ENCODE data around the gene CAPN13. TPM values are rescaled to one million over a fixed set of nuclear protein-coding genes. Genes with fewer than 3 reads are reported as not detected.

The CAPN13 gene
- total RNA-seq, 1 experiment from 2014 or later: 5.7 TPM

- no peak overlapping the region for H2BK20ac ChIP-seq (ENCODE audit: low read depth, low read length, poor library complexity, severe bottlenecking)
- no peak overlapping the region for H2BK12ac ChIP-seq (ENCODE audit: insufficient read length, low read depth, low read length)
- H3K9ac ChIP-seq (ENCODE audit: extremely low read depth, insufficient read length, low read length): no peak overlapping the region
- H3K79me1 ChIP-seq (ENCODE audit: insufficient read depth, low read depth, low read length, poor library complexity, severe bottlenecking): no peaks in the 10 kb centered on the region
- H3K18ac ChIP-seq (ENCODE audit: insufficient read length, low read depth, low read length): no peak overlapping the region
- no peak overlapping the region for H3K27ac ChIP-seq (ENCODE audit: insufficient read length, low read depth, low read length)
- no peak overlapping the region for H3K23ac ChIP-seq (ENCODE audit: insufficient read length, low read depth, low read length)
- no CpG with 5 or more reads among the region's 14 CpGs for WGBS (ENCODE audit: extremely low coverage, insufficient read length, low lambda C conversion rate)
- H2AFZ ChIP-seq (ENCODE audit: low read length): no peak overlapping the region
- no peak overlapping the region for H2BK15ac ChIP-seq (ENCODE audit: low read depth, low read length)
- no peak overlapping the region for H3K4me2 ChIP-seq (ENCODE audit: insufficient read depth, insufficient read length, low read length)
- no peaks in the 10 kb centered on the region for H4K20me1 ChIP-seq (ENCODE audit: control insufficient read depth, insufficient read depth, insufficient read length)
- no peak overlapping the region for H2BK5ac ChIP-seq (ENCODE audit: insufficient read length, low read length)
- H3K9me3 ChIP-seq (ENCODE audit: control insufficient read depth, low read depth, low read length): no peaks in the 10 kb centered on the region
- H3K79me2 ChIP-seq (ENCODE audit: insufficient read depth, low read length): no peaks in the 10 kb centered on the region
- H3K4me1 ChIP-seq (ENCODE audit: insufficient read depth, low read length): no peaks in the 10 kb centered on the region
- no peak overlapping the region for H4K5ac ChIP-seq (ENCODE audit: insufficient read length, low read depth, low read length)
- H3K27me3 ChIP-seq (ENCODE audit: insufficient read depth, low read length): no peaks in the 10 kb centered on the region
- no peak for TF ChIP-seq CTCF (conservative IDR thresholded peaks at IDR 0.05)
- no peak overlapping the region for H4K91ac ChIP-seq (ENCODE audit: insufficient read length, low read depth, low read length)
- no peak overlapping the region for H2BK120ac ChIP-seq (ENCODE audit: low read depth, low read length, poor library complexity, severe bottlenecking)
- no peak overlapping the region for H2AK5ac ChIP-seq (ENCODE audit: insufficient read length, low read length)
- no peak overlapping the region for H3K56ac ChIP-seq (ENCODE audit: insufficient read length, low read depth, low read length)
- no peak overlapping the region for H4K8ac ChIP-seq (replicated peaks; ENCODE audit: insufficient read length, low read depth, low read length)
- Mint-ChIP-seq H3K27ac (no peak overlapping the region), H3K9me3 (no peaks in the 10 kb centered on the region), H3K36me3 (ENCODE audit: insufficient read depth in 1 of 3, low read depth in 3 of 3) (no peaks in the 10 kb centered on the region), H3K4me1 (peaks cover 10 to 11% of the 10 kb centered on the region in 2 experiments), H3K4me3 (no peak overlapping the region), H3K27me3 (ENCODE audit: low read depth) (no peaks in the 10 kb centered on the region; the same call in 1 of the 2 replicates)
- no peak for DNase-seq
- H3K4ac ChIP-seq (ENCODE audit: low read depth, low read length): no peak overlapping the region
- H3K14ac ChIP-seq (ENCODE audit: insufficient read depth, low read length): no peak overlapping the region
- H3T11ph ChIP-seq (ENCODE audit: low read length): no peak overlapping the region
- H3K23me2 ChIP-seq (ENCODE audit: insufficient read length, low read depth, low read length, poor library complexity, severe bottlenecking): no peaks in the 10 kb centered on the region
These were observed 47.8 kb downstream of the CAPN13 start for GRCh38 chr2:30759481-30759880.
